GM23338 (cell line): ENCODE measurements around the gene MEOX2. TPM values are rescaled to one million over a fixed set of nuclear protein-coding genes. Genes with fewer than 3 reads are reported as not detected.

Experiments
- ATAC-seq: fragments of 200-7000 bp; cut with Tn5 transposase; 3 replicates; pipeline ENCODE4 v1.9.1; 2020
- DNase-seq: peaks from one replicate; pipeline ENCODE4 v3.0.0-alpha.2; 2015; ENCODE audit warnings: low spot score
- H2AFZ ChIP-seq: fragments of 200-600 bp; sonication (generic); 2 replicates; pipeline ENCODE4 v1.8.0; 2016; ENCODE audit warnings: antibody characterized with exemption, mild to moderate bottlenecking, moderate library complexity
- H3F3A ChIP-seq: fragments of 200-600 bp; sonication (generic); replicated peaks from 2 replicates; pipeline ENCODE4 v1.8.0; 2017; ENCODE audit warnings: antibody characterized with exemption, mixed run types, low read depth
- H3K27ac ChIP-seq: fragments of 200-600 bp; sonication (generic); 2 replicates; pipeline ENCODE4 v1.6.1; 2016; ENCODE audit warnings: low read depth
- H3K27me3 ChIP-seq: fragments of 200-600 bp; sonication (generic); 2 replicates; pipeline ENCODE4 v1.8.0; 2016; ENCODE audit warnings: mild to moderate bottlenecking, mixed run types, moderate library complexity; ENCODE audit not compliant: insufficient read depth
- H3K36me3 ChIP-seq: fragments of 200-600 bp; sonication (generic); 2 replicates; pipeline ENCODE4 v1.8.0; 2016; ENCODE audit warnings: mild to moderate bottlenecking; ENCODE audit not compliant: insufficient read depth
- H3K4me1 ChIP-seq: fragments of 200-600 bp; sonication (generic); 2 replicates; pipeline ENCODE4 v1.8.0; 2016; ENCODE audit warnings: mild to moderate bottlenecking, moderate library complexity; ENCODE audit not compliant: insufficient read depth
- H3K4me2 ChIP-seq: fragments of 200-600 bp; sonication (generic); 2 replicates; pipeline ENCODE4 v1.7.1; 2017; ENCODE audit warnings: mixed run types
- H3K4me3 ChIP-seq: fragments of 200-600 bp; sonication (generic); 2 replicates; pipeline ENCODE4 v1.6.1; 2016; ENCODE audit warnings: mixed run types
- H3K79me2 ChIP-seq: fragments of 200-600 bp; sonication (generic); replicated peaks from 2 replicates; pipeline ENCODE4 v1.8.0; 2017; ENCODE audit warnings: mild to moderate bottlenecking; ENCODE audit not compliant: insufficient read depth
- H3K9me2 ChIP-seq: fragments of 200-600 bp; sonication (generic); 2 replicates; pipeline ENCODE4 v1.8.0; 2017; ENCODE audit not compliant: insufficient read depth
- H4K20me1 ChIP-seq: fragments of 200-600 bp; sonication (generic); replicated peaks from 2 replicates; pipeline ENCODE4 v1.8.0; 2017; ENCODE audit warnings: mild to moderate bottlenecking; ENCODE audit not compliant: insufficient read depth
- H3K27ac Mint-ChIP-seq: 2 replicates; pipeline ENCODE4 v1.8.0; 2020; ENCODE audit warnings: inconsistent platforms, mild to moderate bottlenecking, moderate library complexity, mixed read lengths
- H3K27me3 Mint-ChIP-seq: 3 replicates; pipeline ENCODE4 v1.8.0; 2022; ENCODE audit warnings: low read depth, mild to moderate bottlenecking, moderate library complexity, mixed read lengths, inconsistent platforms; ENCODE audit not compliant: insufficient read depth, poor library complexity
- H3K36me3 Mint-ChIP-seq: 3 replicates; pipeline ENCODE4 v1.8.0; 2021; ENCODE audit warnings: low read depth, mild to moderate bottlenecking, inconsistent platforms, moderate library complexity, mixed read lengths
- H3K4me1 Mint-ChIP-seq: 3 replicates; pipeline ENCODE4 v1.8.0; 2020; ENCODE audit warnings: mild to moderate bottlenecking, inconsistent platforms, mixed read lengths
- H3K4me3 Mint-ChIP-seq: 3 replicates; pipeline ENCODE4 v1.8.0; 2021; ENCODE audit warnings: moderate library complexity, mild to moderate bottlenecking, inconsistent platforms, mixed read lengths
- H3K9me3 Mint-ChIP-seq: 3 replicates; pipeline ENCODE4 v1.8.0; 2020; ENCODE audit warnings: moderate library complexity, mild to moderate bottlenecking, inconsistent platforms, mixed read lengths
- CREB1 ChIP-seq: fragments of 250-450 bp; sonication (Bioruptor Pico); IDR thresholded peaks from 2 replicates; pipeline ENCODE4 v1.5.0; 2020; ENCODE audit warnings: low read depth, mild to moderate bottlenecking, moderate library complexity
- CTCF ChIP-seq, 2 experiments: fragments of 200-600 bp in 1 of 2; sonication (generic) in 1 of 2; conservative IDR thresholded peaks; 2 replicates each; pipeline versions ENCODE4 v1.5.1 to v1.6.1; 2016 to 2017; ENCODE audit warnings: antibody characterized with exemption in 2 of 2, low read depth in 2 of 2, mild to moderate bottlenecking in 2 of 2, moderate library complexity in 1 of 2
- ETS1 ChIP-seq: IDR thresholded peaks from 2 replicates; pipeline ENCODE4 v1.6.1; 2016; ENCODE audit warnings: antibody characterized with exemption
- EZH2 ChIP-seq: fragments of 200-600 bp; sonication (generic); IDR thresholded peaks from one replicate; pipeline ENCODE4 v1.8.0; 2017; ENCODE audit warnings: antibody characterized with exemption, mild to moderate bottlenecking, low read depth; ENCODE audit not compliant: unreplicated experiment
- EZH2phosphoT487 ChIP-seq: fragments of 200-600 bp; sonication (generic); IDR thresholded peaks from one replicate; pipeline ENCODE4 v1.8.1; 2018; ENCODE audit warnings: antibody characterized with exemption; ENCODE audit not compliant: unreplicated experiment
- JUNB ChIP-seq: IDR thresholded peaks from one replicate; pipeline ENCODE4 v1.6.1; 2016; ENCODE audit warnings: antibody characterized with exemption; ENCODE audit not compliant: unreplicated experiment
- NANOG ChIP-seq: IDR thresholded peaks from 2 replicates; pipeline ENCODE4 v1.6.1; 2016; ENCODE audit warnings: antibody characterized with exemption, borderline replicate concordance
- POLR2AphosphoS5 ChIP-seq: IDR thresholded peaks from 2 replicates; pipeline ENCODE4 v1.6.1; 2016; ENCODE audit warnings: antibody characterized with exemption, low read depth
- REST ChIP-seq: IDR thresholded peaks from one replicate; pipeline ENCODE4 v1.6.1; 2018; ENCODE audit warnings: antibody characterized with exemption; ENCODE audit not compliant: unreplicated experiment
- STAT1 ChIP-seq: IDR thresholded peaks from one replicate; pipeline ENCODE4 v1.6.1; 2016; ENCODE audit warnings: antibody characterized with exemption; ENCODE audit not compliant: unreplicated experiment
- ZNF114 ChIP-seq: fragments of 250-450 bp; sonication (Bioruptor Pico); IDR thresholded peaks from 2 replicates; pipeline ENCODE4 v1.5.0; 2020; ENCODE audit warnings: mild to moderate bottlenecking, moderate library complexity
- ZNF331 ChIP-seq: fragments of 250-450 bp; sonication (Bioruptor Pico); IDR thresholded peaks from 2 replicates; pipeline ENCODE4 v1.5.0; 2020; ENCODE audit warnings: low read depth, mild to moderate bottlenecking, moderate library complexity
- ZNF462 ChIP-seq: fragments of 250-450 bp; sonication (Bioruptor Pico); IDR thresholded peaks from 2 replicates; pipeline ENCODE4 v1.5.0; 2020; ENCODE audit warnings: mild to moderate bottlenecking, moderate library complexity
- polyA plus RNA-seq: library from polyadenylated mRNA; unstranded; fragments of >200 nt; fragmentation: Nextera tagmentation; extraction: Ambion mirVana; gene quantifications from 2 replicates; pipeline ENCODE4 v1.2.1, GENCODE V29; 2016
- total RNA-seq: library from RNA; depleted of rRNA; stranded (reverse); fragments of >200 nt; shearing (Covaris generic); gene quantifications from 2 replicates; pipeline ENCODE4 v1.2.3, GENCODE V29; 2014

MEOX2 gene
- total and polyA plus RNA-seq, 2 experiments from 2014 or later, result 0.50 to 1.2 TPM

- TF ChIP-seq ZNF331 (CRISPR knock-in tag) (no peak), ZNF114 (CRISPR knock-in tag) (no peak)
Observed at GRCh38 chr7:15626041-15626440, 60.4 kb downstream of the MEOX2 start (continued).

GRCh38 chr7:15625466-15625865 lies 61.0 kb downstream of the MEOX2 start:
- Histone ChIP-seq H3K79me2 (no peaks in the 10 kb centered on the region), H3K4me3 (no peak overlapping the region), H3F3A (no peaks in the 10 kb centered on the region), H3K9me2 (no peaks in the 10 kb centered on the region), H3K4me1 (no peaks in the 10 kb centered on the region), H3K27me3 (no peaks in the 10 kb centered on the region), H3K36me3 (no peaks in the 10 kb centered on the region), H3K27ac (no peak overlapping the region), H2AFZ (no peak overlapping the region), H3K4me2 (no peak overlapping the region), H4K20me1 (no peaks in the 10 kb centered on the region)
- no peaks in the 10 kb centered on the region for H3K9me3 Mint-ChIP-seq
- H3K27ac Mint-ChIP-seq, result no peak overlapping the region
- no peaks in the 10 kb centered on the region for H3K4me1 Mint-ChIP-seq
- TF ChIP-seq ZNF331 (CRISPR knock-in tag) (no peak), ZNF462 (CRISPR knock-in tag) (no peak), CREB1 (CRISPR knock-in tag) (no peak), POLR2AphosphoS5 (no peak), REST (no peak), EZH2phosphoT487 (no peak), EZH2 (no peak), ZNF114 (CRISPR knock-in tag) (no peak), STAT1 (no peak), ETS1 (no peak), CTCF (conservative IDR thresholded peaks at IDR 0.05; ENCODE audit: low read depth in 2 of 2) (no peak), NANOG (no peak), JUNB (no peak)
- H3K36me3 Mint-ChIP-seq, result no peaks in the 10 kb centered on the region
- DNase-seq (no peak), ATAC-seq (no peak)
- no peaks in the 10 kb centered on the region for H3K27me3 Mint-ChIP-seq
- H3K4me3 Mint-ChIP-seq, result no peak overlapping the region
